NCI-H748 treated with DMSO at 0.1 percent for 48 hours (cell line): ENCODE measurements around the gene RARB.

Experiments
- DNase-seq: peaks from one replicate; lab custom pipeline; 2025; lab: John Stamatoyannopoulos, UW

Gene RARB

GRCh38 chr3:25604107-25604805 is 176.2 kb downstream of the RARB start:
- no peak for DNase-seq

- no peak for DNase-seq
Observed at GRCh38 chr3:25610167-25610566, 182.1 kb downstream of the RARB start.

- no peak for DNase-seq
Observed at GRCh38 chr3:25610779-25611178, 182.7 kb downstream of the RARB start.

GRCh38 chr3:25611193-25611592 is 183.1 kb downstream of the RARB start:
- no peak for DNase-seq

GRCh38 chr3:25618028-25618427 is 190.0 kb downstream of the RARB start:
- DNase-seq: no peak

GRCh38 chr3:25619382-25619781 is 191.3 kb downstream of the RARB start:
- DNase-seq: no peak

GRCh38 chr3:25620493-25620892 is 192.4 kb downstream of the RARB start:
- DNase-seq: no peak

- no peak for DNase-seq
Observed at GRCh38 chr3:25621087-25621486, 193.0 kb downstream of the RARB start.

- DNase-seq: no peak
Observed at GRCh38 chr3:25631989-25632388, 203.9 kb downstream of the RARB start.

- DNase-seq: no peak
Observed at GRCh38 chr3:25633919-25634318, 205.9 kb downstream of the RARB start.

- no peak for DNase-seq
Observed at GRCh38 chr3:25635038-25635437, 207.0 kb downstream of the RARB start.
